GM18499 (cell line): ENCODE measurements around the gene ZNF345.
A peak's percentile ranks its signal among the peaks of the same experiment; 100 is the strongest.

Source experiments
- ATAC-seq: cut with Tn5 transposase; IDR thresholded peaks from one replicate; pipeline ENCODE4 v1.9.1; 2021; ENCODE audit warnings: moderate number of reproducible peaks; ENCODE audit not compliant: insufficient read depth, unreplicated experiment

Gene ZNF345

GRCh38 chr19:36850559-36851442 lies at the start of gene ZNF345:
Gene ZNF345, plus strand, starts transcription at chr19:36850876. Its CDS starts 25,955 bp downstream, at chr19:36876831.
- ATAC-seq, result peak; percentile 54

- ATAC-seq, result no peak
Observed at GRCh38 chr19:36805364-36805763, 45.3 kb upstream of the ZNF345 start.

- no peak for ATAC-seq
Observed at GRCh38 chr19:36807029-36807428, 43.6 kb upstream of the ZNF345 start.

GRCh38 chr19:36819130-36819630 lies 31.5 kb upstream of the ZNF345 start:
- no peak for ATAC-seq

GRCh38 chr19:36821758-36822157 lies 28.9 kb upstream of the ZNF345 start:
- ATAC-seq, result no peak

- no peak for ATAC-seq
Observed at GRCh38 chr19:36833430-36833829, 17.2 kb upstream of the ZNF345 start.

GRCh38 chr19:36837176-36837905 lies 13.3 kb upstream of the ZNF345 start:
- ATAC-seq, result no peak

- peak; percentile 62 for ATAC-seq
Observed at GRCh38 chr19:36837906-36838783, 12.5 kb upstream of the ZNF345 start, which contains the start of gene ZNF790. Gene ZNF790, minus strand, starts transcription at chr19:36838387. Its CDS starts 12,768 bp downstream, at chr19:36825619.

- ATAC-seq, result no peak
Observed at GRCh38 chr19:36838784-36839324, 11.8 kb upstream of the ZNF345 start.

GRCh38 chr19:36847968-36848367 lies 2.7 kb upstream of the ZNF345 start:
- ATAC-seq, result no peak

- ATAC-seq, result peak; percentile 43
Observed at GRCh38 chr19:36849701-36850558, 746 bp upstream of the ZNF345 start.

- no peak for ATAC-seq
Observed at GRCh38 chr19:36851898-36852297, 1.2 kb downstream of the ZNF345 start.

GRCh38 chr19:36876993-36877938 lies 26.6 kb downstream of the ZNF345 start:
- no peak for ATAC-seq

GRCh38 chr19:36891768-36892357 lies 41.2 kb downstream of the ZNF345 start:
- no peak for ATAC-seq

- ATAC-seq, result no peak
Observed at GRCh38 chr19:36894849-36895383, 44.2 kb downstream of the ZNF345 start.

- no peak for ATAC-seq
Observed at GRCh38 chr19:36898422-36898821, 47.7 kb downstream of the ZNF345 start.
